GM12878 (cell line): Measurements from ENCODE around the gene ATXN1. TPM values are rescaled to one million over a fixed set of nuclear protein-coding genes. Genes with fewer than 3 reads are reported as not detected.

Source experiments
- ATAC-seq: fragments of 200-7000 bp; cut with Tn5 transposase; 3 replicates; pipeline ENCODE4 v1.9.1; 2020; ENCODE audit warnings: mild to moderate bottlenecking, moderate library complexity
- BruUV-seq: library from RNA; stranded (reverse); fragments of 400-500 nt; replicated peaks from 2 replicates; lab custom pipeline; 2021; lab: Mats Ljungman, UMichigan
- CTCF ChIA-PET: fragments of 300-600 bp; sonication (Branson Sonifier 250); formaldehyde crosslinking; extraction: SDS; loops from one replicate; lab custom pipeline; 2021; ENCODE audit warnings: inconsistent platforms; lab: Yijun Ruan, JAX
- POLR2A ChIA-PET: fragments of 350-600 bp; formaldehyde crosslinking; extraction: SDS; loops from one replicate; lab custom pipeline; 2021; ENCODE audit warnings: inconsistent platforms; lab: Charles Lee
- RAD21 ChIA-PET: fragments of 300-600 bp; sonication (Branson Sonifier 250); formaldehyde crosslinking; loops from one replicate; lab custom pipeline; 2023; ENCODE audit warnings: antibody characterized with exemption; ENCODE audit not compliant: unreplicated experiment; lab: Charles Lee
- SMC1A ChIA-PET: fragments of 300-600 bp; sonication (Branson Sonifier 250); formaldehyde crosslinking; loops from one replicate; lab custom pipeline; 2023; ENCODE audit not compliant: unreplicated experiment, uncharacterized antibody; lab: Charles Lee
- DNase-seq: peaks from one replicate; pipeline ENCODE4 v3.0.0-alpha.2; 2011; ENCODE audit warnings: low read depth, low spot score
- FAIRE-seq: peaks from 3 replicates; lab custom pipeline; 2011; peaks lifted over from hg19 to GRCh38; lab: Jason Lieb, UNC
- H2AFZ ChIP-seq: 2 replicates; pipeline ENCODE4 v1.6.0; 2011; ENCODE audit warnings: low read depth, low read length, control low read depth; ENCODE audit not compliant: control insufficient read depth
- H3K27ac ChIP-seq: 2 replicates; pipeline ENCODE4 v1.5.1; 2011; ENCODE audit warnings: control low read depth; ENCODE audit not compliant: control insufficient read depth, insufficient read depth
- H3K27me3 ChIP-seq, 2 experiments: replicated peaks in 1 of 2; 2 replicates each; pipeline versions ENCODE4 v1.6.0 to v1.6.1; 2011; ENCODE audit warnings: low read length in 1 of 2; ENCODE audit not compliant: control insufficient read depth in 2 of 2, insufficient read depth in 2 of 2
- H3K36me3 ChIP-seq, 2 experiments: 2 replicates each; pipeline ENCODE4 v1.5.1; 2011; ENCODE audit warnings: low read length in 1 of 2; ENCODE audit not compliant: control insufficient read depth in 2 of 2, insufficient read depth in 2 of 2
- H3K4me1 ChIP-seq: 2 replicates; pipeline ENCODE4 v1.6.1; 2011; ENCODE audit warnings: mild to moderate bottlenecking, low read length, moderate library complexity, mixed read lengths; ENCODE audit not compliant: control insufficient read depth, insufficient read depth
- H3K4me2 ChIP-seq: 2 replicates; pipeline ENCODE4 v1.6.0; 2011; ENCODE audit warnings: control low read depth; ENCODE audit not compliant: control insufficient read depth, insufficient read depth
- H3K4me3 ChIP-seq: fragments of 200-600 bp; sonication (generic); 2 replicates; pipeline ENCODE4 v1.5.1; 2016
- H3K79me2 ChIP-seq: 2 replicates; pipeline ENCODE4 v1.6.0; 2011; ENCODE audit warnings: low read length; ENCODE audit not compliant: control insufficient read depth, insufficient read depth
- H3K9ac ChIP-seq: 2 replicates; pipeline ENCODE4 v1.8.0; 2011; ENCODE audit warnings: low read length, control low read depth, mixed read lengths; ENCODE audit not compliant: control insufficient read depth, insufficient read depth
- H3K9me3 ChIP-seq: replicated peaks from 3 replicates; pipeline ENCODE4 v1.5.1; 2011; ENCODE audit warnings: mild to moderate bottlenecking, low read length; ENCODE audit not compliant: control insufficient read depth, insufficient read depth
- H4K20me1 ChIP-seq: 2 replicates; pipeline ENCODE4 v1.6.0; 2011; ENCODE audit not compliant: control insufficient read depth, insufficient read depth
- CHD4 ChIP-seq: fragments of 200-600 bp; sonication (generic); IDR thresholded peaks from 2 replicates; pipeline ENCODE4 v1.6.1; 2016; ENCODE audit warnings: mild to moderate bottlenecking
- E2F8 ChIP-seq: fragments of 450-650 bp; IDR thresholded peaks from 2 replicates; pipeline ENCODE4 v1.6.1; 2018; ENCODE audit warnings: mild to moderate bottlenecking, low read depth, moderate library complexity; ENCODE audit not compliant: partially characterized antibody
- GATAD2B ChIP-seq: fragments of 450-650 bp; conservative IDR thresholded peaks from 2 replicates; pipeline ENCODE4 v1.6.1; 2017; ENCODE audit warnings: low read depth, mild to moderate bottlenecking, moderate library complexity
- IKZF2 ChIP-seq, 2 experiments: fragments of 450-650 bp; IDR thresholded peaks; 2 replicates each; pipeline ENCODE4 v1.6.1; 2017; ENCODE audit warnings: mild to moderate bottlenecking in 2 of 2, moderate library complexity in 2 of 2
- MTA2 ChIP-seq: fragments of 450-650 bp; IDR thresholded peaks from 2 replicates; pipeline ENCODE4 v1.6.1; 2016; ENCODE audit warnings: low read depth, mild to moderate bottlenecking, moderate library complexity
- SP1 ChIP-seq: IDR thresholded peaks from one replicate; pipeline ENCODE4 v1.6.1; 2011; ENCODE audit warnings: low read depth, low read length
- STAT3 ChIP-seq: IDR thresholded peaks from 2 replicates; pipeline ENCODE4 v1.6.1; 2011; ENCODE audit warnings: low read depth, low read length, improper control_type of control experiment
- WGBS: methylation state at CpG from one replicate; pipeline ENCODE4 v1.1.6; 2016; ENCODE audit warnings: low lambda C conversion rate; ENCODE audit not compliant: insufficient replicate concordance, insufficient coverage; ENCODE audit errors: missing lambda C conversion rate; 5-methylcytosine and 5-hydroxymethylcytosine counted together
- in situ Hi-C: fragments of 300-500 bp; cut with MboI; formaldehyde crosslinking; loops from 9 replicates; pipeline ENCODE4 v1.14.3; 2018; ENCODE audit warnings: mixed read lengths
- intact Hi-C: fragments of 100-400 bp; cut with micrococcal nuclease; formaldehyde crosslinking; loops from one replicate; pipeline ENCODE4 v1.14.2; 2022; ENCODE audit not compliant: unreplicated experiment
- polyA plus RNA-seq, 11 experiments: library from polyadenylated mRNA; depleted of rRNA in 4 of 11; unstranded in 6 of 11; stranded (reverse) in 5 of 11; fragments of >200 nt; fragmentation: Nextera tagmentation in 4 of 11; fragmentation: Illumina TruSeq in 1 of 11; extraction: Ambion mirVana in 4 of 11; extraction: Trizol in 1 of 11; gene quantifications; 1 replicate in 1 of 11; 2 replicates in 10 of 11; pipeline versions ENCODE4 v1.2.1 to v1.2.3, GENCODE V29; 2011 to 2016; ENCODE audit warnings: inconsistent platforms in 2 of 11, missing spikeins in 2 of 11, low read depth in 1 of 11
- total RNA-seq, 4 experiments: library from RNA; depleted of rRNA in 3 of 4; stranded (reverse); fragments of >200 nt in 3 of 4; fragmentation: Illumina TruSeq in 1 of 4; extraction: Trizol in 1 of 4; gene quantifications; 2 replicates each; pipeline versions ENCODE4 v1.2.1 to v1.2.3, GENCODE V29; 2013 to 2021

Gene ATXN1
- total and polyA plus RNA-seq, 10 of the 15 experiments (the other 5 are each of a cell fraction or from before 2014, with no cell fraction given): 12.2 to 51.2 (median 20.5) TPM

GRCh38 chr6:16633465-16633864, 127.8 kb downstream of the ATXN1 start:
- no peak for TF ChIP-seq STAT3
- TF ChIP-seq E2F8: no peak
- 0 out of 4 replicates have a peak, but pooled peaks of 1 of the 2 experiments have one; percentile 15 for TF ChIP-seq IKZF2 (IDR thresholded peaks at IDR 0.05)
- no peak for TF ChIP-seq MTA2
- no peak for TF ChIP-seq CHD4
- no peak for TF ChIP-seq GATAD2B
- no peak for TF ChIP-seq SP1
- ChIA-PET RAD21 (interaction anchor here (0.9 to 4.0 kb wide), 4 partner anchors 31 to 124 kb away, joined by 3 to 22 read pairs (median 3); no protein-coding TSS in a partner anchor), CTCF (interaction anchor here (0.7 to 1.9 kb wide), 3 partner anchors 21 to 122 kb away, joined by 3 to 6 read pairs (median 3); no protein-coding TSS in a partner anchor), SMC1A (interaction anchor here (1.0 to 6.3 kb wide), 7 partner anchors 11 to 210 kb away, joined by 3 to 46 read pairs (median 18); no protein-coding TSS in a partner anchor), POLR2A (no interaction called here)
- FAIRE-seq (no peak), ATAC-seq (no peak), DNase-seq (no peak)
- in situ Hi-C loops (no loop called here), intact Hi-C loops (no loop called here)
- Histone ChIP-seq H3K4me1 (peaks cover 38% of the 10 kb centered on the region), H3K9me3 (no peaks in the 10 kb centered on the region; the same call in 1 of the 3 replicates), H4K20me1 (no peaks in the 10 kb centered on the region), H3K9ac (no peak overlapping the region), H3K27ac (no peak overlapping the region), H3K27me3 (no peaks in the 10 kb centered on the region), H3K79me2 (no peaks in the 10 kb centered on the region), H3K4me2 (no peak overlapping the region), H3K36me3 (no peaks in the 10 kb centered on the region), H2AFZ (no peak overlapping the region), H3K4me3 (no peak overlapping the region)
- WGBS: 82% methylated on average over 5 of the region's 5 CpGs
- BruUV-seq: no TSS peak
